Left cardiac atrium (tissue), 4 donors: ENCODE results near the gene JUN. TPM values are rescaled to one million over a fixed set of nuclear protein-coding genes. Genes with fewer than 3 reads are reported as not detected.
"Not testable (repeated sequence)": the region's sequence is repeated elsewhere in the genome, so short reads cannot be mapped to it uniquely, and the experiment has no call there.

Source experiments
- ATAC-seq, 2 donors: fragments of 200-7000 bp; cut with Tn5 transposase; one replicate each; pipeline ENCODE4 v1.9.1; 2020; ENCODE audit warnings: mild to moderate bottlenecking in 2 of 2, moderate library complexity in 2 of 2
- DNase-seq: peaks from one replicate; pipeline ENCODE4 v3.0.0-alpha.2; 2020
- intact Hi-C, 2 donors: fragments of 100-400 bp; cut with DNase I; formaldehyde crosslinking; loops; one replicate each; pipeline versions ENCODE4 v1.14.1 to v1.15.1; 2022 to 2023
- total RNA-seq, 2 donors: library from RNA; stranded (reverse); fragmentation: NEBNext Ultra II Directional; extraction: Animal tissue kit (Norgen Biotek cat#: 25700); gene quantifications; one replicate each; pipeline ENCODE4 v1.2.1, GENCODE V29; 2021
- donor health status: DM: no; HTN: yes; CAD: no.
- donor health status: DM: no; HTN: yes; CAD: no; lungs with severe emphysema.
- donor health status: DM: yes; HTN: yes; CAD: no.
- donor health status: Dilated cardiomyopathy.

JUN gene
- total RNA-seq, 2 donors from 2014 or later: 67.6 to 78.0 TPM

DNA sequence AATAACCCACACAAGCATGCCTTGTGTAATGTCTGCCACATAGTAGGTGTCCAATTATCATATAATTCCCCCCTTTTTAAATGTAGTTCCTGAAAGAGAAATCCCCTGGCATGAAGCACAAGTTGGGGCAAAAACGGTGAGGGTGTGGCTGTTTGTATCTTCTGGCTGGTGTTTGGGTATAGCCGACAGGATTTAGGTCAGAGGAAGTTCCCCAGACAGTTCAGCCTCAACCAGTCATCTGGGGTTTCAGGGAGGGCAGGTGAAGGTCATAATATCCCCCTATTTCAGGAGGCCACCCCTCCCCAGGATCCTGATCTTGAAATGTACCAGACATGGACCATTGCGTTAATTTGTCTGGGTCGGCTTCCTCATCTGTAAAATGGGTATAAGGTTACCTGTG, 29.1 kb upstream of the JUN start:
- ATAC-seq: no peak
- intact Hi-C loops: no loop called here
- no peak for DNase-seq

DNA sequence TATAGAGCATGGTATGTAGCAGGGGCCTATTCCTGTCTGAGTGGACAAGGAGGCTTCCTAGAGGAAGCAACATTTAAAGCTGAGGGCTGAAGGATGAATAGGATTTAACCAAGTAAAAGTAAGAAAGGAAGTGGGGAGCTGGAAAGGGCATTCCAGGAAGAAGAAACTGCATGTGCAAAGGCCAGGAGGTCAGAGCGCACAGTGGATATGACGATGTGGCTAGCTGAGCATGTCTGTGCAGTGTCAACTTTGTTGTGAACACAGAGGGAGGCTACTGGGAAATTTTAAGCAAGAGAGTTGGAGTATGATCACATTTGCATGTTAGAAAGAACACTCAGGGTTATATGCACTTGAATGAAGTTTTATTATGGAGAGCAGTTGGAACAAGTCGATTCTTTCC, 28.6 kb upstream of the JUN start:
- no peak for DNase-seq
- no peak for ATAC-seq
- intact Hi-C loops: no loop called here

DNA sequence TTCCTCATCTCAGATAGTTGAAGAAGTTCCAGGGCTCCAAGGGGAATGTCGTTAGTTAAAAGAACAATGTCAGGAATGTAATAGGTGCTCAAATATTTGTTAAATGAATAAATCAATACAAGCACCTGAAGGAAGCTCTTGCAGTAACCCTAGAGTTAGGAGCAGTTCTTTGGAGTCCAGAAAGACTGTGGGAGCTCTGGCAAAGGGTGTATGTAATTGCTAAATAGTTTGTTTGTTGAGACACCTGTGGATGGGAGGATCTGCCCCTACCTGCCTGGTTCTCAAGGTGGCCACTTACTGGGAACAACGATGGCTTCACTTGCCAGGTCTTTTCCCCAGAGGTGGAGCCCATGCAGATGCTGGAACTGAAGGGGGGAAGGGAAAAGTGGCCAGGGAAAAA, 27.5 kb upstream of the JUN start:
- no peak for ATAC-seq
- no peak for DNase-seq
- intact Hi-C loops: no loop called here

DNA sequence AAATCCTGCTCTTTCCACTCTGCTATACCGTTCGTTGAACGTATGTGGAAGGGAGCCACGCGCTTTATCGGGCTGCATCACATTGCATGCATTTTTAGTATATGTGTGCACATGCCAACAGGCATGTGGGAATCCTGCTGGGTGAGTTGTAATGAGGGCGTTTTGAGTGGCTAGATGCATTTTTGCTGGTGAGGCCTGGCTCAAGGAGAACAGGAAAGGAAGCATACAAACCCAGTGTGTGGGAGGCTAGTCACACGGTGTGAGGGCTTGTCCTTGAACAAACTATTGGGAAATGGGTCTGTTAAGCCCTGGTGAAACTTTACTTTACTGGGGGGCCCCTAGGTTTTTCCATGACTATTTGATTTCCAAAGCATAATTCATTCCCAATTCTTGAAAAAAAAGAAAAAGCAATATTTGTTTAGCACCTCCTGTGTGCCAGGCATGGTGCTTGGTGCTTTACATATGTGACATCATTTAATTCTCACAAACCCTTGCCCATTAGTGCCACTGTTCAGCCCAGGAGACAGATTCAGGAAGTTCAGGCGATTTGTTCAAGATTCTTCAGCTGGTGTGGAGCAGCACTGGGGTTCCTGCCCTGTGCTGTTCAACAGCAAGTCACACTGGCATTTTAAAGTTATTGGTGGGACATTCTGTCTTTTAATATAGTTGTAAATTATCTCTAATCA, 25.6 kb upstream of the JUN start:
- intact Hi-C loops: no loop called here
- DNase-seq (no peak), ATAC-seq (peak in 1 of 2 donors; percentile 22)

- no peak for ATAC-seq
- intact Hi-C loops: no loop called here
- no peak for DNase-seq
Observed at GRCh38 chr1:58808077-58808476, 24.2 kb upstream of the JUN start.

DNA sequence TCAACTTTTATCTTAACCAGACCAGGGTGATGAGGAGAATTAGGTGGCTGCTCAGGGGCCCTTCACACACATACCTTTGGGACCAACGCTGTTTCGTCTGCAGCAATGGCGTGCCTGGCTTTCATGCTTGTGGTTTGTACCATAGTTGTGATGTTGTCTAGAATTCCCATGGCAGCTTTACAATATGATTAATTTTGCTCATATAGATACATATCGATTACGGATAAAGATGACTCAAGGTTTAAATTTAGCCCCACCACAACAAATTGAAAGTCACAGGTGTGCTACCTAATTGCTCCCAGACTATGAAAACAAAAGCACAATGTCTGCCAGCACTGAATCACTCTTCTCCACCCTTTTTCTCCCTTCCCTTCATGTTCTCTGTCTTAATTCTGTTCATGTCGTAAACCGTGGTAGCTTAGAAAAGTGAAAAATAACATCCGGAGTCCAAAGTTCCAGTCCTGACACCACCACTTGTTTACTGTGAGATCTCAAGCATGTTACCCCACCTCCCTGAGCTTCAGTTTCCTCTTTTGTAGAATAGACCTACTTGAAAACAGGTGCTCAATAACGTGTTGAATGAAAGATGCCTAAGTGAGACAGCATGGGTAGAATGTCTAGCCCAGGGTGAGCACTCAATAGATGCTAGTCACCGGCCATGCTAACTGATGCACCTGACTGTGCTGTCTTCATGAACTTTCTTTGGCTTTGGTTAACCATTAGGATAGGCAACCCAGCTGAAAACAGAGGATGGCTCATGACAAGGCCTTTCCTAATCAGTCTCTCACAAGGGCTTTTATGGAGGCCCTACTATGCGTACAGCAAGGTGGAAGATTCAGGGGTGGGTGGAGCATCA, 22.1 kb upstream of the JUN start:
- ATAC-seq (no peak), DNase-seq (no peak)
- intact Hi-C loops: no loop called here

- DNase-seq (no peak), ATAC-seq (no peak)
- intact Hi-C loops: no loop called here
Observed at GRCh38 chr1:58804853-58805565, 21.2 kb upstream of the JUN start.

DNA sequence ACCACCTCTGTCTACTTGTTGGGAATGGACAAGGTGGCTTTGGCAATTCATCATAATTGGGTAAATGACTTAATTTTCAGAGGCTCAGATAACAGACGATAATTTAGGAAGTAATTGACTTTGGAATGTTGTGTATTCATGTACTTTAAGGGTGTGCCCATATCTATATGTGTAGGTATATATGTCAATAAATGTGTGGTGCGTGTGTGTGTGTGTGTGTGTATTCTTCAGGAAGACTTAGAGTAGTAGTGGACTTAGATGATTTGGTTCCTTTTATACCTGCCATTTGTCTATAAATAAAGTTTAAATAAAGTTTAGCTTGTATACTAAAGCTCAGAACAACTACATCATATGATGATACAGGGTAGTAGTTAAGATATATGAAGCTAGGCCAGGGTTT, 20.0 kb upstream of the JUN start:
- ATAC-seq (no peak), DNase-seq (no peak)
- intact Hi-C loops: no loop called here

- DNase-seq (no peak), ATAC-seq (no peak)
- intact Hi-C loops: no loop called here
Observed at GRCh38 chr1:58802640-58803399, 19.0 kb upstream of the JUN start.

DNA sequence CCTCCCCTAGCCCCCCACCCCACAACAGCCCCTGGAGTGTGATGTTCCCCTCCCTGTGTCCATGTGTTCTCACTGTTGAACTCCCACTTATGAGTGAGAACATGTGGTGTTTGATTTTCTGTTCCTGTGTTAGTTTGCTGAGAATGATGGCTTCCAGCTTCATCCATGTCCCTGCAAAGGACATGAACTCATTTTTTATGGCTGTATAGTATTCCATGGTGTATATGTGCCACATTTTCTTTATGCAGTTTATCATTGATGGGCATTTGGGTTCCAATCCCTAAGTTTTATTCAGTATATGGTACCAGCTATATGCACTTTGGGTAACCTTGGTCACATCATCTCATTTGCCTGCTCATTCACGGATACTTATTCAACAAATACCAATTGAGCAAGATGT, 17.4 kb upstream of the JUN start:
- intact Hi-C loops, DNase-seq, ATAC-seq: not testable (repeated sequence)

DNA sequence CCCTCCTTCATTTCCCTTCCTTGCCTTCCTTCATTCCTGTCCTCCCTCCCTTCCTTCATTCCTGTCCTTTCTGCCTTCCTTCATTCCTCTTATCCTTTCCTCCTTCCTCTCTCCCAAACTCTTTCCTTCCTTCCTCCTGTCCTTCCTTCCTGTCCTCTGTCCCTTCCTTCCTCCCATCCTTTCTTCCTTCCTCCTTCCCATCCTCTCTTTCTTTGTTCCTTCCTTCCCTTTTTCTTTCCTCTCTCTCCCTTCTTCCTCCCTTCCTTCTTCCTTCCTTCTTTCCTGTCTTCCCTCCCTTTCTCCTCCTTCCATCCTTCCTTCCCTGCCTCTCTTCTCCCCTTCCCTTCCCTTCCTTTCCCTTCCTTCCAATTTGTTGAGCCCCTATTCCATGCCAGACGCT, 15.8 kb upstream of the JUN start:
- no peak for ATAC-seq
- no peak for DNase-seq
- intact Hi-C loops: no loop called here

DNA sequence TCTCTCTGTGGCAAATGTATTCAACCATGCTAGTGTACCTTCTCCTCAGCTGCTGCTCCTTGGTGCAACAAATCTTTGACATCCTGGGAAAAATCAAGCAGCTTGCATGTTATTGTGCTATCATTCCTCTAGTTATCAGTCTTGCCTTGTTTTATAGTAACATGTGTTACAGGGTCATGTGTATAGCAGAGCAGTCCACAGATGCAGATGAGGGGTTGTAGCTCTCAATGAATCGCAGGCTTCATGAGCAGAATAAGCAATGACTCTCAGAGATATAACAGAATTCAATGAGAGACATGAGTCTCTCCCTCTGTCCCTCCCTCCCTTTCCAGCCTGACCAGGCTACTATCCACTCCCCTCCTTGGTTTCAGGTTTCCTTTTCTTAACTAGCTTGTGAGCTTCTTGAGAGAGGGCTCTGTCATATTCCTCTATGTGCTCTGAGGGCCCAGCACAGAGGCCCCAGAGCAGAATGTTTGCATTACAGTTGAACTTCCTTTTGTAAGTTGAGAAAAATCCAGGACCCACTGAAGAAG, 15.1 kb upstream of the JUN start:
- ATAC-seq: no peak
- intact Hi-C loops: no loop called here
- no peak for DNase-seq

DNA sequence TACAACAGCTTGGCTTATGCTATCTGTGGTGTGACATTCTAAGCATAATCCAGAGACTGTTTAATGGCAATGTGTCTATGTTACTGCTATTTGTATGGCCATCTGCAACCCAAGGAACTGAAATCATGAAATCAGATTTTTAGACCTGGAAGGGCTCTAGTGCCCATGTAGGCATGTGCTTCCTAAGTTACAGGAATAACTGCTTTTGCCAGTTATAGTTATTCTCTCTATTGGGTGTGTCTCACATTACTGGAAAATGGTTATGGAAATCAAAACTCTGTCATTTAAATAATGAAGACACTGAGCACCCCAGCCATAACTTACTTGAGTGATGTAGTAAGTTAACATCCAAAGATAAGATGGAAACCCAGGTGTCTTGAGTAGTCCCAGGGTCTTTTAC, 12.6 kb upstream of the JUN start:
- DNase-seq: no peak
- intact Hi-C loops: no loop called here
- ATAC-seq: no peak

- DNase-seq (no peak), ATAC-seq (no peak)
- intact Hi-C loops: no loop called here
Observed at GRCh38 chr1:58794585-58794984, 10.7 kb upstream of the JUN start.

DNA sequence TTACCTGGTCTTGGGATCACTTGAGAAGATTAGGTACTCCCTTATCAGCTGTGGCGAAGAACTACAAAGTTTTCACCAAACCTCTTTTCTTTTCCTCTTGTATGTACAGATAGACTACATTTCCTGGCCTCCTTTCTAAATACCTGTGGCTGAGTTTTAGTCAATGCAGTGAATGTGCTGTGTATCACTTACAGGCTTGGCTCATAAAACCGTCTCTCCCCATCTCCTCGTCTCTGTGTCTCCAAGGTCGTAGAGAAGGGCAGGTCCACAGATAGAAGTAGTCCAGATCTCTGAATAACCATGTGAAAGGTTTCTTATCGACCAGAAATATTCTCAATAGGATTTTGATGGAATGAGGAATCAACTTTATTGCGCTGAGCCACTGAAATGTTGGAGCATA, 9.0 kb upstream of the JUN start:
- DNase-seq (no peak), ATAC-seq (no peak)
- intact Hi-C loops: no loop called here

- DNase-seq: no peak
- intact Hi-C loops: no loop called here
- no peak for ATAC-seq
Observed at GRCh38 chr1:58791106-58791505, 7.3 kb upstream of the JUN start.

- intact Hi-C loops: loop anchor here (5.0 to 10.0 kb wide), 2 partner anchors 92 to 505 kb away; partner anchors contain the start of gene FGGY (in 1 of the 2)
- ATAC-seq (no peak), DNase-seq (no peak)
Observed at GRCh38 chr1:58789996-58790660, 6.3 kb upstream of the JUN start.

- intact Hi-C loops: loop anchor here (5.0 to 10.0 kb wide), 2 partner anchors 93 to 505 kb away; partner anchors contain the start of gene FGGY (in 1 of the 2)
- no peak for ATAC-seq
- DNase-seq: no peak
Observed at GRCh38 chr1:58789322-58789856, 5.5 kb upstream of the JUN start.
